HFF-Myc (cell line): Measurements from ENCODE around the gene TMUB2.
"Not testable (repeated sequence)": the region's sequence is repeated elsewhere in the genome, so short reads cannot be mapped to it uniquely, and the experiment has no call there.

Source experiments
- DNase-seq: peaks from one replicate; pipeline ENCODE4 v3.0.0-alpha.2; 2011; ENCODE audit warnings: low read depth; ENCODE audit errors: extremely low read depth
- H3K4me3 ChIP-seq: replicated peaks from 2 replicates; pipeline ENCODE4 v1.5.1; 2011; ENCODE audit warnings: low read depth, mild to moderate bottlenecking, control low read depth, low read length
- TF ChIP-seq, protein P1 (sequence below): IDR thresholded peaks from 2 replicates; pipeline ENCODE4 v1.5.1; 2012; ENCODE audit warnings: mild to moderate bottlenecking, low read depth, low read length, control low read depth; ENCODE audit errors: missing control alignments

TMUB2 gene

DNA sequence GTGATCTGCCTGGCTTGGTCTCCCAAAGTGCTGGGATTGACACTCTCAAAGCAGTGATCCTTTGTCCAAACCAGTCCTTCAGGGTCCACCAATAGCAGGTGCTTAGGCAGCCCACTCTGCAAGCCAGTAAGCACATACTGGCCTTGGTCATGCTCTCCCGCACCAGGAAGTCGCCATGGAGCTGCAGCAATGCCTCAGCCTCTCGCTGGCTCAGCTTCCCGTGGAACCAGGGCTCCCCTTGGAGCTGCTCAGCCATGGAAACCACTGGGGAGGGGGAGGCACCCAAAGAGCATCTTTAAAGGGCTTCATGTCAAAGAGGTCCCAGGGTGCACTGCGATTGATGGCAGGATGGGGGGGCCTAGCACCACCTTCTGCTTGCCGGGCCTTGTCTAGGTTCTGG lies 42.3 kb downstream of the TMUB2 start:
- TF ChIP-seq, protein P1, sequence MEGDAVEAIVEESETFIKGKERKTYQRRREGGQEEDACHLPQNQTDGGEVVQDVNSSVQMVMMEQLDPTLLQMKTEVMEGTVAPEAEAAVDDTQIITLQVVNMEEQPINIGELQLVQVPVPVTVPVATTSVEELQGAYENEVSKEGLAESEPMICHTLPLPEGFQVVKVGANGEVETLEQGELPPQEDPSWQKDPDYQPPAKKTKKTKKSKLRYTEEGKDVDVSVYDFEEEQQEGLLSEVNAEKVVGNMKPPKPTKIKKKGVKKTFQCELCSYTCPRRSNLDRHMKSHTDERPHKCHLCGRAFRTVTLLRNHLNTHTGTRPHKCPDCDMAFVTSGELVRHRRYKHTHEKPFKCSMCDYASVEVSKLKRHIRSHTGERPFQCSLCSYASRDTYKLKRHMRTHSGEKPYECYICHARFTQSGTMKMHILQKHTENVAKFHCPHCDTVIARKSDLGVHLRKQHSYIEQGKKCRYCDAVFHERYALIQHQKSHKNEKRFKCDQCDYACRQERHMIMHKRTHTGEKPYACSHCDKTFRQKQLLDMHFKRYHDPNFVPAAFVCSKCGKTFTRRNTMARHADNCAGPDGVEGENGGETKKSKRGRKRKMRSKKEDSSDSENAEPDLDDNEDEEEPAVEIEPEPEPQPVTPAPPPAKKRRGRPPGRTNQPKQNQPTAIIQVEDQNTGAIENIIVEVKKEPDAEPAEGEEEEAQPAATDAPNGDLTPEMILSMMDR: no peak
- no peak overlapping the region for H3K4me3 ChIP-seq
- DNase-seq: no peak

DNA sequence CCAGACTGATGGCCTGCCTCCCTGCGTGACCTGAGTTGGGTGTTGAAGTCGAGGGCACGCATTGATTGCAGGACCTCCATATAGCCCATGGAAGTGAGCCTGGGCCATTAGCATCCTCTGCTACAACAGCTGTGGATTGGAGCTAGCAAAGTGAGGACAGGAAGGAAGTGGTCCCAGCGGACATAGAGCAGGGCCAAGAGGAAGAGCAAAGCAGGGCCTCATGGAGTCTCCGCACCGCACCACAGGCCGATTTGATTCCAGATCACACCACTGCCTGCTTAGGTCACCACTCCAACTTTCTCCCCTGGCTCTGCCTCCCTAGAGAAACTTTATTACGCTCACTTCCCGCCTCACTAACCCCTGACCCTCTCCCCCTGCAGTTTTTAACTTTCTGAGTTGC lies 43.4 kb downstream of the TMUB2 start:
- H3K4me3 ChIP-seq: no peak overlapping the region
- TF ChIP-seq, protein P1: no peak

DNA sequence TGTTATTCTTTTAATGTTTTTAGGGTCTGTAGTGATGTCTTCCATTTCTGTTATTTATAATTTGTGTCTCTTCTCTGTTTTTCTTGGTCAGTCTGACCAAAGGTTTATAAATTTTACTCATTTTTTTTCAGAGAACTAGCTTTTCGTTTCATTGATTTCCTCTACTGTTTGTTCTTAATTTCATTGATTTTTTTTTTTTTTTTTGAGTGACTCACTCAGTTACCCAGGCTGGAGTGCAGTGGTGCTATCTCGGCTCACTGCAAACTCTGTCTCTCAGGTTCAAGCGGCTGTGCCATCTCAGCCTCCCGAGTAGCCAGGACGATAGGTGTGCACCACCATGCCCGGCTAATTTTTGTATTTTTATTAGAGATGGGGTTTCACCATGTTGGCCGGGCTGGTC lies 45.3 kb downstream of the TMUB2 start:
- TF ChIP-seq, protein P1: no peak
- no peak for DNase-seq
- H3K4me3 ChIP-seq: no peak overlapping the region

More for the DNA sequence above, 43.4 kb downstream of the TMUB2 start:
- no peak for DNase-seq

DNA sequence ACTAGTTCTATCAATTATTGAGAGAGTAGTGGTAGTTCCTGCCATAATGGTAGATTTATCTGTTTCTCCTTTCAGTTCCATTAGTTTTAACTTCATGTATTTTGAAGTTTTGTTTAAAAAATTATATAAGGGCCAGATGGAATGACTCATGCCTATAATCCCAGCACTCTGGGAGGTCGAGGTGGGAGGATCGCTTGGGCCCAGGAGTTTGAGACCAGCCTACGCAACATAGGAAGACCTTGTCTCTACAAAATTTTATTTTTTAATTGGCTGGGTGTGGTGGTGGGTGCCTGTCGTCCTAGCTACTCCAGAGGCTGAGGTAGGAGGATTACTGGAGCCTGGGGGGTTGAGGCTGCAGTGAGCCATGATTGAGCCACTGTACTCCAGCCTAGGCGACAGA lies 46.8 kb downstream of the TMUB2 start:
- H3K4me3 ChIP-seq: no peak overlapping the region
- DNase-seq: no peak
- TF ChIP-seq, protein P1: no peak

DNA sequence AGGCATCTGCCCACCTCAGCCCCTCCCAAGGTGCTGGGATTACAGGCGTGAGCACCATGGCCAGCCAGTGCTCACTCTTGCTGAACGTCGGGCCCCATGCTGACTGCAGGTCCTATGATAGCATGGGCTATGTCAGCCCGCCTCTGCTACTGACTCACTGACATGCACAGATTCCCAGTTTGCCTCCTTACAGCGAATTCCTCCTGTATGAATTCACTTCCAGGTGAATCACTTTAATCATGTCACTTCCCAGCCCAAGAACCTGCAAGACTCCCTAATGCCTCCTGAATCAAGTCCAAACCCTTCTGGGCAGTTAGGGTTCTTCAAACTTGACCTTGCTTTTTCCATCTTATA lies 48.8 kb downstream of the TMUB2 start:
- DNase-seq: no peak
- TF ChIP-seq, protein P1: no peak
- H3K4me3 ChIP-seq: no peak overlapping the region

DNA sequence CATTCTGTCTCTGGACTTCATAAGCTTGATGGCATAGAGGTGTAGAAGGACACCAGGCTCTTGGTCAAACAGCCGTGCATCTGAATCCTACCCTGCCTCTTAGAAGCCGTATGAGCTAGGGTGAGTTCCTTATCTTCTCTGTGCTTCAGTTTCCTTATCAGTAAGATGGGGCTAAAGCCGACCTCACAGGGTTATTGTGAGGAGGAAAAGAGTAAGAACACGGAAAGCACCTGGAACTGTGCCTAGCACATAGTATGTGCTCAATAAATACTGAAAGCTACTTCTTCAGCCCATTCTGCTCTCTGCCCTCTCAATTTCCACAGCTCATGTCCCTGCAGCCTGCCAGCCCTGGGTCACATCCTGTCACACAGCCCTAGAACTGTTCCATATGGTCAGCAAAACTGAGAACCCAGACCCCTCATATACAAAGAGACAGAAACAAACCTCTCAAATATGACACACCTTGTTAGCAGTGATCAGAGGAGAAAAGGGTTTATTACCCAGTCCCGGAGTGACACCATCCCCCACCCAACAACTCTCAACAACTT lies 49.7 kb downstream of the TMUB2 start:
- DNase-seq: no peak
- no peak overlapping the region for H3K4me3 ChIP-seq
- TF ChIP-seq, protein P1: no peak

DNA sequence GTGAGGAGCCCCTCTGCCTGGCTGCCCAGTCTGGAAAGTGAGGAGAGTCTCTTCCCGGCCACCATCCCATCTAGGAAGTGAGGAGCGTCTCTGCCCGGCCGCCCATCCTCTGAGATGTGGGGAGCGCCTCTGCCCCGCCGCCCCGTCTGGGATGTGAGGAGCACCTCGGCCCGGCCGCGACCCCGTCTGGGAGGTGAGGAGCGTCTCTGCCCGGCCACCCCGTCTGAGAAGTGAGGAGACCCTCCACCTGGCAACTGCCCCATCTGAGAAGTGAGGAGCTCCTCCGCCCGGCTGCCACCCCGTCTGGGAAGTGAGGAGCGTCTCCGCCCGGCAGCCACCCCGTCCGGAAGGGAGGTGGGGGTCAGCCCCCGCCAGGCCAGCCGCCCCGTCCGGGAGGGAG lies 51.1 kb downstream of the TMUB2 start:
- not testable (repeated sequence) for H3K4me3 ChIP-seq, DNase-seq
